BJ (cell line): ENCODE data around the gene EP400. TPM values are rescaled to one million over a fixed set of nuclear protein-coding genes. Genes with fewer than 3 reads are reported as not detected.

Source experiments
- CTCF ChIA-PET: fragments of 350-600 bp; formaldehyde crosslinking; extraction: SDS; loops from one replicate; lab custom pipeline; 2021; ENCODE audit warnings: antibody characterized with exemption, inconsistent platforms; lab: Yijun Ruan, JAX
- POLR2A ChIA-PET: fragments of 300-600 bp; sonication (Branson Sonifier 250); formaldehyde crosslinking; extraction: SDS; loops from one replicate; lab custom pipeline; 2021; ENCODE audit warnings: antibody characterized with exemption; lab: Charles Lee
- DNase-seq: peaks from one replicate; pipeline ENCODE4 v3.0.0-alpha.2; 2011; ENCODE audit warnings: low read depth
- H3K27me3 ChIP-seq: 2 replicates; pipeline ENCODE4 v1.6.0; 2011; ENCODE audit warnings: low read length; ENCODE audit not compliant: control insufficient read depth, insufficient read depth
- H3K36me3 ChIP-seq: 2 replicates; pipeline ENCODE4 v1.5.1; 2011; ENCODE audit warnings: low read length; ENCODE audit not compliant: control insufficient read depth, insufficient read depth
- H3K4me3 ChIP-seq: 2 replicates; pipeline ENCODE4 v1.5.1; 2011; ENCODE audit warnings: low read depth, mild to moderate bottlenecking, control low read depth, low read length
- CTCF ChIP-seq: IDR thresholded peaks from 2 replicates; pipeline ENCODE4 v1.5.1; 2011; ENCODE audit warnings: low read depth, mild to moderate bottlenecking, control low read depth, inconsistent platforms, low read length, moderate library complexity; ENCODE audit not compliant: insufficient read depth
- polyA plus RNA-seq: library from polyadenylated mRNA; depleted of rRNA; stranded (reverse); fragments of >200 nt; gene quantifications from 2 replicates; pipeline ENCODE4 v1.2.3, GENCODE V29; 2011

Gene EP400
- polyA plus RNA-seq, 1 experiment, result 2.5 TPM

GRCh38 chr12:131927110-131928079 is 22.3 kb upstream of the EP400 start:
- no peak overlapping the region for H3K4me3 ChIP-seq
- DNase-seq, result no peak
- ChIA-PET POLR2A (no interaction called here), CTCF (interaction anchor here (0.6 to 1.4 kb wide), 4 partner anchors 16 to 1313 kb away, joined by 3 to 4 read pairs (median 4); no protein-coding TSS in a partner anchor)
- no peak for TF ChIP-seq CTCF
- H3K27me3 ChIP-seq, result no peaks in the 10 kb centered on the region
- peaks cover 9% of the 10 kb centered on the region for H3K36me3 ChIP-seq

GRCh38 chr12:131928080-131928710 is 21.5 kb upstream of the EP400 start:
- peaks cover 11% of the 10 kb centered on the region for H3K36me3 ChIP-seq
- ChIA-PET CTCF (interaction anchor here (0.6 to 1.4 kb wide), 3 partner anchors 17 to 89 kb away, joined by 3 to 4 read pairs (median 4); no protein-coding TSS in a partner anchor), POLR2A (no interaction called here)
- H3K4me3 ChIP-seq, result peak overlapping the region; percentile 98
- DNase-seq, result no peak
- no peak for TF ChIP-seq CTCF
- no peaks in the 10 kb centered on the region for H3K27me3 ChIP-seq

- no peak for TF ChIP-seq CTCF
- ChIA-PET POLR2A (interaction anchor here (0.6 kb wide), 1 partner anchor 89 kb away, joined by 3 read pairs; no protein-coding TSS in a partner anchor), CTCF (no interaction called here)
- Histone ChIP-seq H3K27me3 (no peaks in the 10 kb centered on the region), H3K4me3 (peak within 1 kb of the TSS; percentile 98), H3K36me3 (peaks cover 9% of the 10 kb centered on the region)
- DNase-seq, result peak; percentile 45
Observed at GRCh38 chr12:131928711-131929580, 20.8 kb upstream of the EP400 start, which contains the start of gene PUS1. PUS1 (plus strand) TSS chr12:131929276; CDS start chr12:131929723, 447 bp downstream.

- POLR2A ChIA-PET, result interaction anchor here (0.6 kb wide), 1 partner anchor 89 kb away, joined by 3 read pairs; no protein-coding TSS in a partner anchor
- no peak for TF ChIP-seq CTCF
- DNase-seq, result no peak
- H3K36me3 ChIP-seq, result peaks cover 11% of the 10 kb centered on the region
- CTCF ChIA-PET, result interaction anchor here (0.6 kb wide), 3 partner anchors 96 to 753 kb away, joined by 3 to 8 read pairs (median 4); no protein-coding TSS in a partner anchor
- H3K27me3 ChIP-seq, result no peaks in the 10 kb centered on the region
- peak overlapping the region; percentile 98 for H3K4me3 ChIP-seq
Observed at GRCh38 chr12:131929581-131930456, 19.9 kb upstream of the EP400 start.
